Limb (tissue), 2 donors: ENCODE results near the gene ARHGEF25.

Source experiments
- DNase-seq, 2 donors: peaks; one replicate each; pipeline ENCODE4 v3.0.0-alpha.2; 2016; ENCODE audit errors: extremely low spot score in 2 of 2

Gene ARHGEF25

DNA sequence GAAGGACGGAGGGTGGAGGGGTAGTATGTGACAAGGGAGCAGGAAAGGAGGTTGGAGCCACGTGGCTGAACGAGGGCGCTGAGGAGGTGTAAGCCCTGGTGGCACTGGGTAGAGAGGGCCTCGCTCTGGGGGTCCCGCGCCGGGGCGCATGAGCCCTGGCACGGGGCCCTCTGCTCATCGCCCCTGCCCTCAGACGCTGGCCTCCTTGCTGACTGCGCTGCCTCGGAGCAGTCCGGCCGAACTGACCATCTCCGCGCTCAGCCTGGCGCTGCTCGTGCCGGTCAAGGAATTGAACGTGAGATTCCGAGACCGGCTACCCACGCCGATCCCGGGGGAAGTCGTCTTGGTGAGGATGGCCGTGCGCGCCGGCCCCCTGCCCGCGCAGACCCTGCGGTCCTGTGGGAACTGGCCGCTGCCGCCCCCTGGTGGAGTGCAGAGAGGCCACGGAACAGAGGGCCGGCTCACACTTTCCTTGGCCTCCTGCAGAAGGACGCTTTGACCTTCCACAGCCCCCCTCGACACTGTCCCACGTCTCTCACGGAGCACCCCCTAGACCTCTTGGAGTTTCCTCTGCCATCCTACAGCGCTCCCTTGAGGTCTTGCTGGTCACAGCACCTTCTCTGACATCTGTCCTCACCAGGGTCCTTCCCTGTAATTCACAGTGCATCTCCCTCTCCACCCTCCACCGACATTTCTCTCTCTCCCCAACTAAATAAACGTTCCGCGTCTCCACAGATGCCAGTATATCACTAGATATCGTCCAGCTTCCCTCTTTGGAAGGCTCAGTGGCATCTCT, 10.5 kb downstream of the ARHGEF25 start:
- DNase-seq, result peak; percentile 23 to 85

DNA sequence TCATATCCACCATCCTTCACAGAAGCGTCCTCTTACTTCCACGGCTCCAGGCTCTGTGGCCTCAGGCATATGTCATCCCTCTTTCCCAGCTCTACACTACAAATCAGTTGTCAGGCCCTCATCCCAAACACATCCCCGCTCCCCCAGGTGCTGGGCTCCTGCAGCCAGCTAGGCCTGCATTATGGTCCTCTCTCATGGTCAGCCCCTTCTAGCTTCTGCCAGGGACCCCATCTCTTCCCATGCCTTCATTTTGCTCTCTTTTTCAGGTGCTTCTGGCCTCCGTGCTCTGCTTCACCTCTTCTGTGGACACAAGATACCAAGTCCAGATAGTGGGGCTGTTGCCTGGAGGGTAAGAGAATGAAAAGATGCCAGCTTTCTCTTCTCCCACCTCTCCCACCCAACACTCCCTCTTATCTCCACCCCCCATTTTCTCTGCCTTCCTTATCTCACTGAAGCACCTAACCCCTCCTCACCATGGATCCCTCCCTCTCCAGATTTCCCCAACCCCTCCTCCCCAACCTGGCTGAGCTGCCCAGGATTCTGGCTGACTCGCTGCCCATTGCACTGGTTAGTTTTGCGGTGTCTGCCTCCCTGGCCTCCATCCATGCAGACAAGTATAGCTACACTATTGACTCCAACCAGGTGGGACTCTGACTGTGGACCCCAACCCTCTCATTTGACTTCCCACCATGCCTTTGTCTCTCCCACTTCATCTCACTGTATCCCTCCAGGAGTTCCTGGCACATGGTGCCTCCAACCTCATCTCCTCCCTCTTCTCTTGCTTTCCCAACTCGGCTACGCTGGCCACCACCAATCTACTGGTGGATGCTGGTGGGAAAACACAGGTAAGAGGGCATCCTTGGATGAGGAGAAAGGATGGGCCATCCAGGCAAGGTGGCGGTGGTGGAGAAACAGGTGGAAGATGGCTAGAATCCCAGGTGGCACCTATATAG, 11.3 kb downstream of the ARHGEF25 start:
- DNase-seq, result no peak

DNA sequence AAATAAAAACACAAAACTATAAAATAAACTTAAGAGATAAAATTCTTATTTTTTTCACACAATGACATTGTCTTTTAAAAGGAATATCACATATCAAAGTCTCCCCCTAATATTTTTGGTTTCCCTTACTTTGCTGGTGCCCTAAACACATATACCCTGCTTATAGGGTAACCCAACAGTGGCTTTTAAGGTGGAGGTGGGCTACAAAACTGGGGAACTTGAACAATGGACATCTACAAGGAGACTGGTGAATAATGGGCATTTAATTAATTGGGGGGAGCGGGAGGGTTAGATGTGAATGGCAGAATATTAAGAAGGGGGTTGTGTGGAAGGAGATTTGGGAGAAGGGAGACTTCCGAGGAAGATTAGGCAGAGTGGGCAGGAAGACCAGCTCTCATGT, 12.2 kb downstream of the ARHGEF25 start:
- no peak for DNase-seq

DNA sequence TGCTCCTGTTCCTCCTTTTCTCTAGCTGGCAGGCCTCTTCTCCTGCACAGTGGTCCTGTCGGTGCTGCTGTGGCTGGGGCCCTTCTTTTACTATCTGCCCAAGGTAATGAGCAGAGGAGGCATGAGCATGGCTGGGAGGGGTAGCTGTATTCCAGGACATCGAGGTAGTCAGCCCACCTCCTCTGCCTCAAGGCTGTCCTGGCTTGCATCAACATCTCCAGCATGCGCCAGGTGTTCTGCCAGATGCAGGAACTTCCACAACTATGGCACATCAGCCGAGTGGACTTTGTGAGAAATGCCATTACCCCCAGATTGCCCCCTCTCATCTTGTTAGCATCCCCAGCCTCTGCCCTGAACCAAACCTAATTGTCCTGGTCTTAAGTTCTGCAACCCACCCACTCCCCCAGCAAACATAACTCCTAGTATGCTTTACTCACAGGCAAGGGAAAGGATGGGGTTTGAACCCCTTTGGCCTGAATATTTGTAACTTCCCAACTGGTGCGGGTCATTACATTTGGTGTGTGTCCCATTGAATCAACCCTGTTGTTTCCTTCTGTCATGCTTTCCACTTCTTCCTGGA, 12.7 kb downstream of the ARHGEF25 start:
- DNase-seq, result no peak

DNA sequence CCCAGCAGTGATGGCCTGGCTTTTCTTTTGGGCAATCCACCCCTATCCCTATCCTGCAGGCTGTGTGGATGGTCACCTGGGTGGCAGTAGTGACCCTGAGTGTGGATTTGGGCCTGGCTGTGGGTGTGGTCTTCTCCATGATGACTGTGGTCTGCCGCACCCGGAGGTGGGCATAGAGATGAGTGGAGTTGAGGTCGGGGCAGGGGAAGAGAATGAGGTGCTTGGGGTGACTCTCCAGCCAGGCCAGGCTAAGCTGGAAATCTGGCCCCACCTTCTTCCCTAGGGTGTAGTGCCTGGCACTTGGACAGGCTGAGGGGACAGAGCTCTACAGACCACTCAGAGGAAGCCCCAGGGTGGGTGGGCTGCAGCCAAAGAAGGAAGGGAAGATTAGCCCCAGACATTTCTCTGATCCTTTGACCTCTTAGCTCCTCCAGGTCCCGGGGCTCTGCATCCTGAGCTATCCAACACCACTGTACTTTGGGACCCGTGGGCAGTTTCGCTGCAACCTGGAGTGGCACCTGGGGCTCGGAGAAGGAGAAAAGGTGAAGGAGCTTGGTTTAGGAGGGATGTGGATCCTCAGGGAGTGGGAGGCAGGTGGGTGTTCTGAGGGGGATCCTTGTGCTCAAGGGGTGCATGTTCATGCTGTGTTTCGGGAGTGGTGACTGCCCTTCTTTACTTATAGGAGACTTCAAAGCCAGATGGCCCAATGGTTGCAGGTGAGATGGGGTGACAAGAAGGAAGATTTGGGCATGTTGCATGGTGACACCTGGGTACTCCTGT, 13.4 kb downstream of the ARHGEF25 start:
- no peak for DNase-seq

DNA sequence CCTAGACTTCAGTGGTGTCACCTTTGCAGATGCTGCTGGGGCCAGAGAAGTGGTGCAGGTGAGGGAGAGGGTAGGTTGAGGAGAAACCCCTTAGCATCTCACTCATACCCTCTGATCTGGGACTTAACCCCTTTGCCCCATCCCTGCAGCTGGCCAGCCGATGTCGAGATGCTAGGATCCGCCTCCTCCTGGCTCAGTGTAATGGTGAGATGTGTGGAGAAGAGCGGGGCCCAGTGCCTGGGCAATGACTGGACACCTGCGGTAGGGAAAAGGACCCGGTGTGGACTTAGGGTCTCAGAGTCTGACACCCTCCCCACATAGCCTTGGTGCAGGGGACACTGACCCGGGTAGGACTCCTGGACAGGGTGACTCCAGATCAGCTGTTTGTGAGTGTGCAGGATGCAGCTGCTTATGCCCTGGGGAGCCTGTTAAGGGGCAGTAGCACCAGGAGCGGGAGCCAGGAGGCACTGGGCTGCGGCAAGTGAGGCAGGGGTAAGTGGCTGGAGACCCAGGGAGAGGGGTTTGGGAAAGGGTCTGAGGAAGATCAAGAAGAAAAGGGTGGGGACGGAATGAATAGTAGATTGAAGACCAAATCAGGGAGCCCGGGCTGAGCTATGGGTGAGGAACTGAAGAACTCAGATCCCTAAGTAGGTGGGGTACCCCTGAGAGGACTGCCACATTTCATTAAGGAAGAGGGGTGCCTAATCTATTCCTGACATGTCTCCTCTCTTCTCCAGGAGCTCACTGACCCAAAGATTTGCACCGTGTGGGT, 14.2 kb downstream of the ARHGEF25 start:
- no peak for DNase-seq

DNA sequence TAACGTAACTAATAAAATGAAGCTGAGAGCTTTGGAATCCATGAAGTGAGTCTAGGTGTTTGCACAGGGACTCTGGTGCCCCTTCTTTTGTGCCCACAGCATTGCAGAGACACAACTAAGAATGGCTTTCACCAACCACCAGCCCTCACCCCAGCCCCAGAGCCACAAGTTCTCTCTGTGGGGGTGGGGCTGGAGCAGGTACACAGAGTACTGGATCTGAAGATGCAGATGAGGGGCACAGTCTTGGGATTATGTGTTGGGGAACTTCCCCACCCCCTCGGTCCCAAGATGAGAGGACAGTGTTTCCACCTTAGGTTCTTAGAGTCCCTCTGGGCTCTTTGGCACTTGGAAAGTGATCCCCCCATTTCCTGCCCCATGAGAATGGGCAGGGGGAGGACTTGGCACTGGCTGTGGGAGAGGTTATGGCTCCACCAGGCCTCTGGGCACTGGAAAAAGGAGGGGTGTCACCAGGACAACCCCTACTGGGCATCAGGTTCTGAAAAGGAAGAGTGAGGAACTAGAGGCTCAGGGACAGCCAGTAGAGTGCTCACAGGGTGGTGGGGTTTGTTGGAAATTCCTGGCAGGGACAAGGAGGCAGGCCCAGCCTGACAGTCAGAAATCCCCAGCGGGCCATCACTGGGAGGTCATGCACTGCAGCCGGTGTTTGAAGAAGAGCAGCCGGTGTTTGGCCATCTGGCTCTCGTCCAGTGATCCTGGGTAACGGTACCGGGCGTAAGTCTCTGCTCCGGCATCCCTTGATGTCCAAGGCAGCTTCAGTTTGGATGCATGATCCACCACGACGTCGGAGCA, 15.1 kb downstream of the ARHGEF25 start:
- DNase-seq, result peak in 1 of 2 donors; percentile 26

DNA sequence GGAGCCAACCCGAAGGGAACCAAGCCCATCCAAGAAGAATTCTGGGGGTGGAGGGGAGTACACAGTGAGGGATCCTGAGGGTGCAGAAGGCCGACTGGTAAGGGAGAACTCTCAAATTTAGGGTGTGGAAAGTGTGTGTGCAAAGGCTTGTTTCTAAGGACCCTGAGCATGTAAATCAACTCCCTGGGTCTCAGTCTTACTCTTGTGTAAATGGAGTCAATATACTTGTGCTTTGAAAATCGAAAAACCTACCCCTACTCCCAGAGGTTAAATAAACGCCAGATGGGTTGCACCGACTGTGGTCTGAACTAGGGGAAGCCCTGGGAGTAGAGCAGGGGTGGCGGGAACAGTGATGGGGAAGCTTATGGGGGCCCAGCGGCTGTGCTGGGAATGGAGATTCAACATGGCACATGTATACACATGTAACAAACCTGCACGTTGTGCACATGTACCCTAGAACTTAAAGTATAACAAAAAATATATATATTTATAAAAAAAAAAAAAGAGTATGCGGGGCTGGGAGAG, 15.7 kb downstream of the ARHGEF25 start:
- peak in 1 of 2 donors; percentile 21 for DNase-seq

DNA sequence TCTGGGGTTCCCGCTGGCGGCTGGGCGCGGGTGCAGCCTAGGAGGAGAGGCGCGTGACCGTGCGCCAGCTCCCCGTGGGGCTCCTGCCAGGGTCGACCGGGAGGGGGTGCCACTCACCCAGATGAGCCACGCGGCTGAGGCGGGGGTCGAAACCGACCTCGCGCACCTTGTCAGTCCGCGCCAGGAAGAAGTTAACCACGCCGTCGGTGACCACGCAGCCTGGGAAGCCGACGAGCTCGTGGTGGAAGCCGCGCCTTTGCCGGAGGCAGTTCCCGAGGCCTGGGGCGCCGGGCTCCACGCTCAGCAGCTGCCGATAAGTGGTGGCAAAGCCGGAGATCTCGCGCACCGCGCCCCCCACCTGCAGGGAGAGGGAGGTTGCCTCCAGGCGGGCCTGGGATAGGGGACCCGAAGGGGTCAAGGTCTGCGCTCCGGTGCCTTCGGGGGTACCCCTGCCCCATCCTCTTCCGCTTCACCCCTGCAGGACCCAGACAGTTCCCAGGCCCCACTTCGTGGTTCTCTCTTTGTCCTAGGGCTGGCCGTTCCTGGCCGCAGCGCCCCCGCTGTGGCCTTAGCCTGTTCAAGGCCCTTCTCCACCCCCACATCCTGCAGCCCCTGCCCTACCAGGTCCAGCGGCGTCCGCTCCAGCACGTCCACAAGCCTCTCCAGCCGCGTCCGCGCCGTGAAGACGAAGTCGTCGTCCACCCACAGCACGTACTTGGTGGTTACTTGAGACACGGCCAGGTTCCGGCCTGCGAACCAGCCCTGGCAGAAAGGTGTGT, 16.5 kb downstream of the ARHGEF25 start:
- DNase-seq, result peak in 1 of 2 donors; percentile 41

DNA sequence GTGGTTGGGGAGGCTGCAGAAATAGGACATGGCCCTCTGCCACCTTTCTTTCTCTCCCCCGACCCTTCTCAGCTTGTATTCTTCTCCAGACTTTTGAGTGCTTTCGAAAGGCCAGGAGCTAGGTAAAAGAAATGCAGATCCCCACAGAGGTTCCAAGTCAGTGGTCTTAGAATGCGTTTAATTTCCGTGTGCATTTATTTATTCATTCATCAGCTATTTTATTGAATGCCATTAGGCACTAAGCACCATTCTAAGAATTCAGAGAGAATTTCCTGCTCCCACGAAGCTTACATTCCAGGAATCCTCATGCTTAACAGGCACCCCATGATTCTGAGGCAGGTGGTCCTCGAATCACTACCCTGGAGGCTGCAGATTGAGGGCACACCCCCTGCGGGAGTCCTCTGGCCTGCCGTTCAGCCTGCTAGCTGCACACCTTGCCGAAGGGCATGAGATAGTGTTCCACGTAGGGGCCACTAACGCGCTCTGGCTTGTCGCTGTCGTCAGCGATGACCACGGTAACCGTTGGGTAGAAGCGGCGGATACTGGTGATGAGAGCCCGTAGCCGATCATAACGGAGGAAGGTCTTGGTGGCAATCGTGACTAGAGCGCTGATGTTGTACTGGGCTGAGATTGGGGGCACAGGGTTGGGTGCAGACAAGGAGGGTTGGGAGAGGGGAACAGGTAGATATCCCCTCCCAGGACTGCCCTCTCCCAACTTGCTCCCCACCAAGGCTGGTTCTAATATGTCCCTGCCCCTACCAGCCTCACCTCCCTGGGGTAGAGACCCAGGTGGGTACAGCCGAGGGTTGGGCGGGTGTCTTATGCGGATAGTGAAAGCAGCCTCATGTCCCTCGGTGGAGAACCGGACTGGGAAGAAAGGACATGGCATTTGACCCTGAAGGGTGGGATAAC, 17.3 kb downstream of the ARHGEF25 start:
- peak in 1 of 2 donors; percentile 24 for DNase-seq

DNA sequence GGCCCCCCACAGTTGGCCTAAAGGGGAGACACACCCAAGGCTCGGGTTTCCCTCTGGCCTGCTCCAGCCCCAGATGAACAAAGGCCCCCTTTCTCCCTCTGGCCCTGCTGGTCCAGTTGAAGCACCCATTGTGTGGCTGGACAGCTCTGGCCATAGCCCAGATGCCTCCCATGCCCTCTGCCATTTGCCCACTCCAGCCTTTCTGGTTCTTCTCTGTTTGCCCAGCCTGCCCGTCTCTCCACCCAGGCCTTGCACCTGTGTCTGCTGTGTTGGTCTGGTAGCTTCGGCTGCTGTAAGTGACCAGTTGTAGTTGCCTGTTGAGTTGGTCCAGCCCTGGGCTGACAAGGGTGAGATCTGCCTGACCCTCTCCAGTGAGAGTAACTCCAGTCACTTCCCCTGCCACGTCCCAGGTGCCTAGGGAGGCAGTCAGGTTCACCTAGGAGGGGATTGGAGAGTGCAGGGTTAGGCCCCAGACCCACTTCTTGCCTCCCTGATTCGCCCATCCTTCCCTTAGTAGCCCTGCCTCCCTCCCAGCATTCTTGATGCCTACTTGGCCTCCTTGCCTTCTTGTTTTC, 18.7 kb downstream of the ARHGEF25 start:
- DNase-seq, result peak in 1 of 2 donors; percentile 30

DNA sequence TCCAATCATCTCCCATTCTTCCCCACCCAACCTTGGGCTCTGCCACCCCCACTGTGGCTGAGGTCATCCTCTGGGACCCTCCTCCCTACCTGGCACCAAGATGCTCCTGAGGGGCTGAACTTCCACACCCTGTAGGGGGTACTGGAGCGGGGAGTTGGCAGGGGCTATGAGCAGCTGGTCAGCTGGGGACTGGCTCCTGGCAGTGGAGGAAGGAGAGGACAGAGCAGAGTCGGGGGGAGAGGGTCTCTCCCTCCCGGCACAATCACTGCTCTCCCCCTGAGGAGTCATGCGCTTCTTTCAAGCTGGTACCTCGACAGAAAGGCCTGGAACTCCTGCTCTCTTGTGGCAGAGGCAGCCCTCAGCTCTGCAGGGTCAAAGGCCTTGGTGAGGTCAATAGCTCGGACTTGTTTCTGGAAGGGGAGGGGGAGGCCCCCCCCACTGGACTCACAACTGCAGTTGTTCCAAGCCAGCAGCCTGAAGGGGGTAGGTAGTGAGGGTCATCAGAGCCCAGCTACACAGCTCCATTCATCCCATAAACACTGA, 19.7 kb downstream of the ARHGEF25 start:
- peak in 1 of 2 donors; percentile 27 for DNase-seq

DNA sequence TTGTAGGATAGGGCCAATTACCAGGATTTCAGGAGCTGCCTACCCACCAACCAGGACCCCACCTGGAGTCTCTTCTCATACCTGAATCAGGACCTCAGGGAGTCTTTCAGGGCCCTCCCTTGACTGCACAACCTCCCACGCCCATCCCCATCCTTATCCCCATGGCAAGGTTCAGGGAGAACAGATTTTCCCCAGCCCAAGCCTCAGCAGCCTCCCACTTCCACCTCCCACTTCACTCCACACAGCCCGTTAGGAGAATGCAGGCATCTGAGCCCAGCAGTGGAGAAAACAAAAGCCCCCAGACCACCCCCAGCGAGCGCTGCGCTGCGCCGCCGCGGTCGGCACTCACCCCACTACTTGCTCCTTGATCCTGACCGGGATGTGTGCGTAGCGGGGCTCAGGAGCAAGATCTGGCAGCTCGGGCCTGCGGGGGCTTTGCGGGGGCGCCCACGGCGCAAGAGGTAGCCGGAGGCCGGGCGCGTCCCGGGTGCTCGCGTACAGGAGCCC, 20.4 kb downstream of the ARHGEF25 start:
- peak in 1 of 2 donors; percentile 50 for DNase-seq

DNA sequence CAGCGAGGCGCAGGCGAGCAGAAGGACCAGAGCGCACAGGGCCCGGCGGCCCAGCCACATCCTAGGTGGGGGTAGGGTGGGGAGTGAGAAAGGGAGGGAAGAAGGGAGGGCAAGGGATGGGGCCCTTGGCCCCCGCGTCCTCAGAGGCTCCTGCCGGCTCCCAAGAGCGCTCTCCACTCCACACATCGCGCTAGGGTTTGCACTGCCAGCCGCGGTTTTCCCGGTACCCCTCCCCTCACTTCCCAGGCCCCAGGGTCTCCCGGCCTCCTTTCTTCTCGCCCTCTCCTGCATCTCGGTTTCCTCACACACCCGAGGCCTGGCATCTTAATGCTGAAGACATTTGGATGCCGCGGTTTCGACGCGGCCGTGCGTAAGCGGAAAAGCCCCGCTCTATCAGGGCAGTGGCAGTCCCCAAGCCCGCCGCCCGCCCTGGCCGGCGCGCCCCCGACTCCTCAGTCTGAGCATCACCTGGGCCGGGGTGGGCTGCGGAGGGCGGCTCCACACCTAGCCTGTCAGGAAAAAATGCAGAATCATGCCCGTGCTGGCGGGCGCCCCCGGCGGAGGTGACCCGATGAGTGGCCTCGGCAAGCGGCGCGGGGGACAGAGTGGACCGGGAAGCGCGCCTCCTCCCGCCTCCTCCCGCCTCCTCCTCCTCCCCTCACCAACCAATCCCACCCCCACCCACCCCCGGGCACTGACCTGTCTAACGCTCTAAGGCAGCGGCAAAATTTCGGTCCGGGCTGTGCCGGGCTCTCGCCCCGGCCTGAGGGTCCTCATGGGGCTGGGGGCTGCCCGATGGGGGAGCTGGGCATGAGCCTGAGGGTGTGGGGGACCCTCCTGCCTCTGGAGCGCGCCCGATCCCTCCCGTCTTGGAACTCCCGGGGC, 21.1 kb downstream of the ARHGEF25 start:
- peak in 1 of 2 donors; percentile 56 for DNase-seq
